OCI-M1 (cell line): ENCODE measurements around the gene HECTD3.
"Not testable (repeated sequence)": the region's sequence is repeated elsewhere in the genome, so short reads cannot be mapped to it uniquely, and the experiment has no call there.

Source experiments
- DNase-seq: peaks from one replicate; lab custom pipeline; 2025; lab: John Stamatoyannopoulos, UW

HECTD3 gene

GRCh38 chr1:44988531-44989156 is 22.5 kb downstream of the HECTD3 start:
- no peak for DNase-seq

DNA sequence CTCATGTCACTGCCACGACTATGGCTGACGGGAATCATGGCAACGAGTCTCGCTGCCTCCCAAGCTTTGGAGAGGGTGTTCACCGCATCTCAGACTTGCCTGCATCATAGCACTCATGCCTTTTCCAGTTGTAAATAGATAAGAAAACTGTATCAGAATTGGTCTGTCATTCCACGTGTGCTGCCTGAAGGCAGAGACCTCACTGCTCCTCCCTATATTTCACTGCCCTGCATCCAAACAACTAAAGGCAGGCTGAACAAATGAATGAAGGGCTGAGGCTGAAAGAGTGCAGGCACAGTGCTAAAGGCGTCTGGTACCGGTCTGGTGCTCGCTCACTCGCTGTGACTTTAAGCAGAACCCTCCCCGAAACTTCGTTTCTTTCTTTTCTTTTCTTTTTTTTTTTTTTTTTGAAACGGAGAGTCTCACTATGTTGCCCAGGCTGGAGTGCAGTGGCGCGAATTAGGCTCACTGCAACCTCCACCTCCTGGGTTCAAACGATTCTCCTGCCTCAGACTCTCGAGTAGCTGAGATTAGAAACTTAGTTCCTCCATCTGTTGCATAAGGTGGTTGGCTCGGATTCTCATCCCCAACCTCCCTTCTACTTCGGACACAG is 25.3 kb downstream of the HECTD3 start:
- DNase-seq = peak; percentile 39

DNA sequence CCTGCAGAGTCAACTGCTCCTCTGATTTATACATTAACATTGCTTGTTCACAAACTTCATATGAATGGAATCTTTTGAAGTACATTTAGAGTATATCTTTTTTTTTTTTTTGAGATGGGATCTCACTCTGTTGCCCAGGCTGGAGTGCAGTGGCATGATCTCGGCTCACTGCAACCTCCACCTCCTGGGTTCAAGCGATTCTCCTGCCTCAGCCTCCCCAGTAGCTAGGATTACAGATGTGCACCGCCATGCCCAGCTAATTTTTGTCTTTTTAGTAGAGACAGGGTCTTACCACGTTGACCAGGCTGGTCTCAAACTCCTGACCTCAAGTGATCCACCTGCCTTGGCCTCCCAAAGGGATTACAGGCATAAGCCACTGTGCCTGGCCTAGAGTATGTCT is 33.8 kb downstream of the HECTD3 start:
- not testable (repeated sequence) for DNase-seq

GRCh38 chr1:44976252-44976651 is 34.9 kb downstream of the HECTD3 start:
- DNase-seq = no peak

DNA sequence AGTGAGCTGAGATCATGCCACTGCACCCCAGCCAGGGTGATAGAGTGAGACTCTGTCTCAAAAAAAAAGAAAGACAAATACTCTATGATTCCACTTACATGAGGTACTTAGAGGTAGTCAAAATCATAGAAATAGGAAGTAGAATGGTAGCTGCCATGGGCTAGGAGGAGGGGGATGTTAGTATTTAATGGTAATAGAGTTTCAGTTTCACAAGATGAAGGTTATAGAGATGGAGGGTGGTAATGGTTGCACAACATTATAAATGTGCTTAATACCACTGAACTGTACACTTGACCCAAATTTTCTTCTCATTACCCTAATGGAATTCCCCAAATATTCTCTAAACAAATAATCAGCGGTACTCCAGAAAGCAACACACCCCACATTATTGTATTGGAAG is 37.5 kb downstream of the HECTD3 start:
- peak; percentile 5 for DNase-seq

DNA sequence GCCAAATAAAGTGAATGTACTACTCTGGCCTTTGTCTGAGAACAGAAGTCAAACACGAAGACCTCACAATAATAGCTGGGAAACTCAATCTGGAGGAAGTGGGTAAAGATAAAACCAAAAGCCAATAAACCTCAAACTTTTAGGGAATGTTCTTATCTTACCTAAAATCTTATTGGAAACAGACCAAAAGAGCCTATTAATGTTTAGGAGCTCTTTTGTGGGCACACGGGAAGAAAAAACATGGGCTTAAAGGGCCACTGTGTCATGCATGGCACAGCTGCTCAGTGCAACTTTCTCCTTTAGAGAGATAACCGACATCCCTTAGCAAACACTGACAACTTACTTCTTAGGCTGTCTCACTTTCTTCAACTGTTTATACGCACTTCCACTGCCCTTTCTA is 40.8 kb downstream of the HECTD3 start:
- no peak for DNase-seq

GRCh38 chr1:44964396-44964795 is 46.7 kb downstream of the HECTD3 start:
- no peak for DNase-seq

DNA sequence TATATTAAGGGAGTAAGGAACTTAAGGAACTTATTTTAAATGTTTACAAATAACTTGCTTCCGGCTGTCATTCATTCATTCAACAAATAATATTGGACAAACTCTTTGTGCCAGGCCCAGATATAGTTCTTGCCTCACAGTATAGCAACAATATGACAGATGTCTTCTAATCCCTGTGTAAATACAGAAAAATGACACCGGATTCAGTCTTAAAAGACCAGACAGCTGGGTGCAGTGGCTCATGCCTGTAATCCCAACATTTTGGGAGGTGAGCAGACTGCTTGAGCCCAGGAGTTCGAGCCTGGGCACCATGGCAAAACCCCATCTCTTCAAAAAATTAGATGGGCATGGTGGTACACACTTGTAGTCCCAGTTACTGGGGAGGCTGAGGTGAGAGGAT is 48.4 kb downstream of the HECTD3 start:
- no peak for DNase-seq

- DNase-seq = not testable (repeated sequence)
These were observed 49.1 kb downstream of the HECTD3 start for GRCh38 chr1:44962022-44962421.

GRCh38 chr1:44957566-44957965 is 53.6 kb downstream of the HECTD3 start:
- DNase-seq = not testable (repeated sequence)

- not testable (repeated sequence) for DNase-seq
These were observed 55.0 kb downstream of the HECTD3 start for GRCh38 chr1:44956077-44956476.
